IMR-90 (cell line): ENCODE data around the gene VSX2. TPM values are rescaled to one million over a fixed set of nuclear protein-coding genes. Genes with fewer than 3 reads are reported as not detected.

Experiments used
- ATAC-seq: fragments of 200-7000 bp; cut with Tn5 transposase; 2 replicates; pipeline ENCODE4 v1.9.1; 2020; ENCODE audit warnings: low read depth, mild to moderate bottlenecking, moderate library complexity
- BruUV-seq: library from RNA; stranded (reverse); fragments of 400-500 nt; replicated peaks from 2 replicates; lab custom pipeline; 2021; lab: Mats Ljungman, UMichigan
- CTCF ChIA-PET: fragments of 300-600 bp; formaldehyde crosslinking; extraction: SDS; loops from one replicate; lab custom pipeline; 2021; ENCODE audit warnings: antibody characterized with exemption; lab: Yijun Ruan, JAX
- POLR2A ChIA-PET: fragments of 300-600 bp; sonication (Branson Sonifier 250); formaldehyde crosslinking; loops from one replicate; lab custom pipeline; 2022; ENCODE audit warnings: antibody characterized with exemption; ENCODE audit not compliant: unreplicated experiment; lab: Charles Lee
- DNase-seq: peaks from one replicate; pipeline ENCODE4 v3.0.0; 2013
- H2AFZ ChIP-seq: replicated peaks from 2 replicates; pipeline ENCODE3; 2013; ENCODE audit warnings: low read length, mild to moderate bottlenecking; ENCODE audit not compliant: poor library complexity
- H2AK5ac ChIP-seq: 2 replicates; pipeline ENCODE4 v1.6.1; 2013; ENCODE audit warnings: low read depth, low read length, inconsistent platforms
- H2AK9ac ChIP-seq: replicated peaks from 2 replicates; pipeline ENCODE3; 2013; ENCODE audit warnings: mild to moderate bottlenecking, low read depth, low read length, moderate library complexity; ENCODE audit not compliant: poor library complexity
- H2BK120ac ChIP-seq: 2 replicates; pipeline ENCODE4 v1.6.1; 2013; ENCODE audit warnings: low read depth, low read length, inconsistent platforms
- H2BK15ac ChIP-seq: 3 replicates; pipeline ENCODE4 v1.6.1; 2013; ENCODE audit warnings: low read depth, low read length, inconsistent platforms
- H2BK20ac ChIP-seq: 2 replicates; pipeline ENCODE4 v1.6.1; 2013; ENCODE audit warnings: low read depth, mild to moderate bottlenecking, inconsistent platforms, low read length, moderate library complexity
- H2BK5ac ChIP-seq: 2 replicates; pipeline ENCODE4 v1.6.1; 2013; ENCODE audit warnings: mild to moderate bottlenecking, low read depth, low read length, inconsistent platforms; ENCODE audit not compliant: poor library complexity, severe bottlenecking
- H3K14ac ChIP-seq: replicated peaks from 2 replicates; pipeline ENCODE4 v1.6.1; 2013; ENCODE audit warnings: low read depth, low read length, inconsistent platforms
- H3K18ac ChIP-seq: 2 replicates; pipeline ENCODE4 v1.6.1; 2013; ENCODE audit warnings: low read depth, low read length, control low read depth
- H3K23ac ChIP-seq: 2 replicates; pipeline ENCODE4 v1.6.1; 2013; ENCODE audit warnings: low read depth, low read length, inconsistent platforms
- H3K27ac ChIP-seq: 2 replicates; pipeline ENCODE4 v1.5.1; 2013; ENCODE audit warnings: mild to moderate bottlenecking, control low read depth, low read length; ENCODE audit not compliant: insufficient read depth
- H3K27me3 ChIP-seq: 2 replicates; pipeline ENCODE4 v1.6.1; 2013; ENCODE audit warnings: low read length; ENCODE audit not compliant: control insufficient read depth, insufficient read depth
- H3K36me3 ChIP-seq: 2 replicates; pipeline ENCODE4 v1.6.1; 2013; ENCODE audit warnings: low read length, mixed read lengths; ENCODE audit not compliant: control insufficient read depth, insufficient read depth
- H3K4ac ChIP-seq: 2 replicates; pipeline ENCODE4 v1.6.1; 2013; ENCODE audit warnings: low read depth, low read length, inconsistent platforms
- H3K4me1 ChIP-seq: 2 replicates; pipeline ENCODE4 v1.6.1; 2013; ENCODE audit warnings: low read length, mixed read lengths; ENCODE audit not compliant: control insufficient read depth, insufficient read depth
- H3K4me2 ChIP-seq: 2 replicates; pipeline ENCODE4 v1.6.1; 2013; ENCODE audit warnings: low read depth, mild to moderate bottlenecking, control low read depth, low read length, moderate library complexity
- H3K4me3 ChIP-seq: 2 replicates; pipeline ENCODE4 v1.5.1; 2013; ENCODE audit warnings: low read depth, mild to moderate bottlenecking, control low read depth, low read length, moderate library complexity; ENCODE audit not compliant: insufficient read depth
- H3K56ac ChIP-seq: 2 replicates; pipeline ENCODE4 v1.6.1; 2013; ENCODE audit warnings: low read length, inconsistent platforms; ENCODE audit not compliant: insufficient read depth; ENCODE audit errors: extremely low read depth
- H3K79me1 ChIP-seq, 2 experiments: 2 replicates each; pipeline ENCODE4 v1.6.1; 2013; ENCODE audit warnings: low read length in 2 of 2, inconsistent platforms in 1 of 2, low read depth in 1 of 2
- H3K9ac ChIP-seq: 2 replicates; pipeline ENCODE4 v1.6.1; 2013; ENCODE audit warnings: low read depth, low read length, control low read depth
- H3K9me1 ChIP-seq: 2 replicates; pipeline ENCODE4 v1.6.1; 2013; ENCODE audit warnings: low read length, inconsistent platforms; ENCODE audit not compliant: insufficient read depth
- H3K9me3 ChIP-seq: 2 replicates; pipeline ENCODE4 v1.6.1; 2013; ENCODE audit warnings: low read length; ENCODE audit not compliant: control insufficient read depth, insufficient read depth
- H4K20me1 ChIP-seq: 2 replicates; pipeline ENCODE4 v1.6.1; 2013; ENCODE audit warnings: low read length, inconsistent platforms; ENCODE audit not compliant: insufficient read depth
- H4K5ac ChIP-seq: 2 replicates; pipeline ENCODE4 v1.6.1; 2013; ENCODE audit warnings: mild to moderate bottlenecking, low read depth, low read length, control low read depth
- H4K8ac ChIP-seq, 2 experiments: 2 replicates each; pipeline ENCODE4 v1.6.1; 2013; ENCODE audit warnings: low read depth in 2 of 2, low read length in 2 of 2, control low read depth in 1 of 2, inconsistent platforms in 1 of 2
- H4K91ac ChIP-seq: 2 replicates; pipeline ENCODE4 v1.6.1; 2013; ENCODE audit warnings: low read depth, low read length, inconsistent platforms; ENCODE audit not compliant: insufficient read depth
- CHD1 ChIP-seq: IDR thresholded peaks from 2 replicates; pipeline ENCODE4 v1.6.1; 2012; ENCODE audit warnings: low read depth, low read length, improper control_type of control experiment
- MAZ ChIP-seq: IDR thresholded peaks from 2 replicates; pipeline ENCODE4 v1.6.1; 2012; ENCODE audit warnings: low read depth, mild to moderate bottlenecking, low read length, improper control_type of control experiment, moderate library complexity, borderline replicate concordance
- NFE2L2 ChIP-seq: fragments of 150-350 bp; IDR thresholded peaks from 2 replicates; pipeline ENCODE4 v1.6.1; 2016; ENCODE audit warnings: low read depth, mild to moderate bottlenecking, low read length
- RCOR1 ChIP-seq: IDR thresholded peaks from 2 replicates; pipeline ENCODE4 v1.6.1; 2012; ENCODE audit warnings: mild to moderate bottlenecking, low read length, improper control_type of control experiment; ENCODE audit not compliant: insufficient replicate concordance
- WGBS, 2 experiments: methylation state at CpG; one replicate each; pipeline versions ENCODE4 v1.1.5 to v1.1.7; 2013; ENCODE audit warnings: missing lambda C conversion rate in 2 of 2; ENCODE audit not compliant: insufficient read length in 1 of 2; ENCODE audit errors: extremely low coverage in 2 of 2; 5-methylcytosine and 5-hydroxymethylcytosine counted together
- dilution Hi-C: fragments of 300-500 bp; cut with HindIII; formaldehyde crosslinking; loops from one replicate; pipeline ENCODE4 v1.14.3; 2018; ENCODE audit warnings: low sequenced_read_pairs; ENCODE audit not compliant: unreplicated experiment
- in situ Hi-C: fragments of 300-500 bp; cut with MboI; formaldehyde crosslinking; loops from 3 replicates; pipeline ENCODE4 v1.14.3; 2019; ENCODE audit warnings: low sequenced_read_pairs, inconsistent platforms, mixed read lengths
- intact Hi-C: fragments of 100-400 bp; cut with micrococcal nuclease; formaldehyde crosslinking; loops from 2 replicates; pipeline ENCODE4 v1.10.0; 2022
- polyA plus RNA-seq, 3 experiments: library from polyadenylated mRNA; depleted of rRNA; stranded (reverse); fragments of >200 nt; gene quantifications; 2 replicates each; pipeline ENCODE4 v1.2.3, GENCODE V29; 2012; ENCODE audit warnings: low replicate concordance in 1 of 3
- total RNA-seq: library from RNA; depleted of rRNA; stranded (reverse); fragments of >200 nt; gene quantifications from 2 replicates; pipeline ENCODE4 v1.2.3, GENCODE V29; 2012

VSX2 gene
- total and polyA plus RNA-seq, 2 of the 4 experiments (the other 2 are of a cell fraction) = not detected

- H4K20me1 ChIP-seq = no peaks in the 10 kb centered on the region
- TF ChIP-seq MAZ (no peak), CHD1 (no peak), RCOR1 (no peak), NFE2L2 (no peak)
- H3K18ac ChIP-seq = no peak overlapping the region
- no peak overlapping the region for H3K9ac ChIP-seq
- no peak overlapping the region for H3K23ac ChIP-seq
- ChIA-PET CTCF (interaction anchor here (0.6 kb wide), 1 partner anchor 19 kb away, joined by 4 read pairs; no protein-coding TSS in a partner anchor), POLR2A (interaction anchor here (0.5 to 0.6 kb wide), 2 partner anchors 8 to 16 kb away, joined by 3 to 13 read pairs; no protein-coding TSS in a partner anchor)
- H3K27ac ChIP-seq = no peak overlapping the region
- peaks cover 15% of the 10 kb centered on the region for H3K36me3 ChIP-seq
- H3K27me3 ChIP-seq = peaks cover 3% of the 10 kb centered on the region; the same call in 1 of the 2 replicates
- in situ Hi-C loops (no loop called here), dilution Hi-C loops (no loop called here), intact Hi-C loops (no loop called here)
- no peak overlapping the region for H2BK5ac ChIP-seq
- H3K4me1 ChIP-seq = no peaks in the 10 kb centered on the region
- no peak overlapping the region for H3K4ac ChIP-seq
- H2AK9ac ChIP-seq = peak overlapping the region; percentile 42
- H4K5ac ChIP-seq = no peak overlapping the region
- H2AFZ ChIP-seq = no peak overlapping the region
- no peaks in the 10 kb centered on the region for H3K79me1 ChIP-seq
- no peak overlapping the region for H3K4me2 ChIP-seq
- ATAC-seq (no peak), DNase-seq (no peak)
- no peaks in the 10 kb centered on the region for H3K9me1 ChIP-seq
- no peak overlapping the region for H2AK5ac ChIP-seq
- H3K14ac ChIP-seq = no peak overlapping the region
- H3K56ac ChIP-seq = no peak overlapping the region
- H4K8ac ChIP-seq = no peak overlapping the region
- no peak overlapping the region for H2BK20ac ChIP-seq
- no peak overlapping the region for H4K91ac ChIP-seq
- 100% methylated on average over 1 of the region's 2 CpGs; no CpG with 5 or more reads in 1 of the 2 experiments for WGBS, 2 experiments
- no peak overlapping the region for H2BK15ac ChIP-seq
- H3K4me3 ChIP-seq = no peak overlapping the region
- no peak overlapping the region for H2BK120ac ChIP-seq
- BruUV-seq = no TSS peak
- H3K9me3 ChIP-seq = no peaks in the 10 kb centered on the region; the same call in none of the 2 replicates
Observed at GRCh38 chr14:74281069-74281468, 41.8 kb downstream of the VSX2 start.
